Activated naive CD4-positive, alpha-beta T cell treated with anti-CD3 and anti-CD28 coated beads, Interleukin-2, amount 10 ng/mL, durations not matched to agents 7 days and 5 days (primary cell): ENCODE data around the gene RGS6.

Source experiments
- CTCF ChIA-PET: fragments of 350-600 bp; sonication (Branson Sonifier 250); formaldehyde crosslinking; loops from one replicate; lab custom pipeline; 2021; ENCODE audit warnings: antibody characterized with exemption; lab: Charles Lee
- DNase-seq: peaks from one replicate; pipeline ENCODE4 v3.0.0-alpha.2; 2020
- H3K27ac Mint-ChIP-seq: one replicate; pipeline ENCODE4 v1.8.0; 2021; ENCODE audit warnings: mild to moderate bottlenecking, moderate library complexity, mixed read lengths
- H3K27me3 Mint-ChIP-seq: one replicate; pipeline ENCODE4 v1.8.0; 2021; ENCODE audit warnings: mild to moderate bottlenecking, mixed read lengths
- H3K36me3 Mint-ChIP-seq: one replicate; pipeline ENCODE4 v1.8.0; 2021; ENCODE audit warnings: mixed read lengths
- H3K4me1 Mint-ChIP-seq: one replicate; pipeline ENCODE4 v1.8.0; 2021; ENCODE audit warnings: mixed read lengths
- H3K4me3 Mint-ChIP-seq: one replicate; pipeline ENCODE4 v1.8.0; 2021; ENCODE audit warnings: mild to moderate bottlenecking, moderate library complexity, mixed read lengths
- H3K9me3 Mint-ChIP-seq: one replicate; pipeline ENCODE4 v1.8.0; 2021; ENCODE audit warnings: mixed read lengths

RGS6 gene

GRCh38 chr14:72186523-72186922 is 254.3 kb downstream of the RGS6 start:
- H3K9me3 Mint-ChIP-seq: no peaks in the 10 kb centered on the region
- CTCF ChIA-PET: no interaction called here
- H3K36me3 Mint-ChIP-seq: no peaks in the 10 kb centered on the region
- no peaks in the 10 kb centered on the region for H3K4me1 Mint-ChIP-seq
- no peak overlapping the region for H3K4me3 Mint-ChIP-seq
- DNase-seq: no peak
- H3K27me3 Mint-ChIP-seq: no peaks in the 10 kb centered on the region
- H3K27ac Mint-ChIP-seq: no peak overlapping the region

- Mint-ChIP-seq H3K36me3 (no peaks in the 10 kb centered on the region), H3K4me3 (no peak overlapping the region), H3K4me1 (no peaks in the 10 kb centered on the region), H3K27me3 (peaks cover 5% of the 10 kb centered on the region), H3K27ac (no peak overlapping the region), H3K9me3 (peaks cover 4% of the 10 kb centered on the region)
- DNase-seq: no peak
- CTCF ChIA-PET: no interaction called here
Measured at GRCh38 chr14:72196237-72197015, 264.2 kb downstream of the RGS6 start.

- no peak for DNase-seq
- no peaks in the 10 kb centered on the region for H3K9me3 Mint-ChIP-seq
- no peak overlapping the region for H3K4me3 Mint-ChIP-seq
- H3K27ac Mint-ChIP-seq: no peak overlapping the region
- H3K4me1 Mint-ChIP-seq: no peaks in the 10 kb centered on the region
- CTCF ChIA-PET: no interaction called here
- H3K27me3 Mint-ChIP-seq: peaks cover 5% of the 10 kb centered on the region
- H3K36me3 Mint-ChIP-seq: no peaks in the 10 kb centered on the region
Measured at GRCh38 chr14:72201645-72202044, 269.4 kb downstream of the RGS6 start.

- Mint-ChIP-seq H3K4me1 (no peaks in the 10 kb centered on the region), H3K9me3 (no peaks in the 10 kb centered on the region), H3K4me3 (no peak overlapping the region), H3K27ac (no peak overlapping the region), H3K27me3 (peaks cover 4% of the 10 kb centered on the region), H3K36me3 (no peaks in the 10 kb centered on the region)
- CTCF ChIA-PET: no interaction called here
- DNase-seq: no peak
Measured at GRCh38 chr14:72213424-72213823, 281.2 kb downstream of the RGS6 start.

DNA sequence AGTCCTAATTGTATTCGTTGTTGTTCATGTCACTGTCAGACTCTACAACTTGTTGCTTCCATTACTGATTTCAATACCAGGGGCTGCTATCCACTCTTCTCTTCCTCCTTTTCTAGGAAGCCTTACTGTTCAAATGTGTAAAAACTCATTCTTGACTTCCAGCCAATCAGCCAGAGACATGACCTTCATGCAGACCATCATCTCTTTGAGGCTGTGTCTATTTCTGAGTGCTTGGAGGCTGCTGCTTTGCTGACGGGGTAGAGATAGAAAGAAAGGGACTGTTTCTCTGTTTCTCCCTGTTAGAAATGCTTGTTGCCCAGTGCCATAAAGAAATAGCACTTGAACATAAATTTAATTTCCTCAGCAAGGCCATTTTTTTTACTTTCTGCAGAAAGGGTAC is 282.9 kb downstream of the RGS6 start:
- Mint-ChIP-seq H3K27me3 (peaks cover 4% of the 10 kb centered on the region), H3K27ac (no peak overlapping the region), H3K4me1 (no peaks in the 10 kb centered on the region), H3K4me3 (no peak overlapping the region), H3K36me3 (no peaks in the 10 kb centered on the region), H3K9me3 (no peaks in the 10 kb centered on the region)
- no peak for DNase-seq
- CTCF ChIA-PET: no interaction called here

GRCh38 chr14:72217135-72217534 is 284.9 kb downstream of the RGS6 start:
- DNase-seq: no peak
- peaks cover 4% of the 10 kb centered on the region for H3K27me3 Mint-ChIP-seq
- H3K36me3 Mint-ChIP-seq: no peaks in the 10 kb centered on the region
- peaks cover 4% of the 10 kb centered on the region for H3K9me3 Mint-ChIP-seq
- CTCF ChIA-PET: no interaction called here
- no peaks in the 10 kb centered on the region for H3K4me1 Mint-ChIP-seq
- no peak overlapping the region for H3K27ac Mint-ChIP-seq
- no peak overlapping the region for H3K4me3 Mint-ChIP-seq

DNA sequence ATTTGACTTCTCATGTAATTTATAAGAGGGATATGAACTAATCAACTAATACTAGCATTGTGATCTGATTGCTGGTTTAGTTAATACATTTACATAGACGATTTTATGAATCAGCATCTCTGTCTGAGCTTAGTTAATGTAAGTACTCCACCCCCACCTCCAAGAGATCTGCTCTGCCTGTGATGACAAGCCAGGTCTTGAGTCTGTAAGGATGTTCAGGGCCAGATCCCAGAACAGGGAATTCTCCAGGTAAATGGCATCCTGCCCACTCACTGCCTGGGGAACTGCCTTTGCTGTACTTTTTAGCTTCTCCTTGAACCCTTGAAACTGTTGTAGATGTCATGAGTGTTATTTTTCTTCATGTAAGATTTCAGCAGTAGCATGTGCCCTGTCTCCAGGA is 289.8 kb downstream of the RGS6 start:
- H3K27ac Mint-ChIP-seq: no peak overlapping the region

DNA sequence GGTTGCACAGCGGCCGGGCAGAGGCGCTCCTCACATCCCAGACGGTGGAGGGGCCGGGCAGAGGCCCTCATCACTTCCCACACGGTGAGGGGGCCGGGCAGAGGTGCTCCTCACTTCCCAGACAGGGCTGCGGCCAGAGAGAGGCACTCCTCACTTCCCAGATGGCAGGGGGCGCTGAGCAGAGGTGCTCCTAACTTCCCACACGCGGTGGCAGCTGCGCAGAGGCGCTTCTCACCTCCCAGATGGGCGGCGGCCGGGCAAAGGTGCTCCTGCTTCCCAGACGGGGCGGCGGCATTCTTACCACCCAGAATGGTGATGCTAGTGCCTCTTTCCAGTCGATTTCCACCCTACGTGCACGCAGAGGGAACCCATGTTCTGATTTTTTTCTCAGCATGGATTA is 304.4 kb downstream of the RGS6 start:
- H3K9me3 Mint-ChIP-seq: no peaks in the 10 kb centered on the region
- no peak overlapping the region for H3K4me3 Mint-ChIP-seq
- no peak overlapping the region for H3K27ac Mint-ChIP-seq
- peaks cover 9% of the 10 kb centered on the region for H3K27me3 Mint-ChIP-seq
- no peaks in the 10 kb centered on the region for H3K36me3 Mint-ChIP-seq
- no peaks in the 10 kb centered on the region for H3K4me1 Mint-ChIP-seq
- DNase-seq: no peak
- CTCF ChIA-PET: no interaction called here

More for the DNA sequence above, 289.8 kb downstream of the RGS6 start:
- H3K36me3 Mint-ChIP-seq: no peaks in the 10 kb centered on the region
- CTCF ChIA-PET: no interaction called here
- H3K27me3 Mint-ChIP-seq: no peaks in the 10 kb centered on the region
- no peak overlapping the region for H3K4me3 Mint-ChIP-seq
- H3K4me1 Mint-ChIP-seq: no peaks in the 10 kb centered on the region
- no peak for DNase-seq
- H3K9me3 Mint-ChIP-seq: peaks cover 4% of the 10 kb centered on the region

GRCh38 chr14:72237722-72238666 is 305.8 kb downstream of the RGS6 start:
- Mint-ChIP-seq H3K36me3 (no peaks in the 10 kb centered on the region), H3K27ac (no peak overlapping the region), H3K27me3 (no peaks in the 10 kb centered on the region), H3K4me1 (no peaks in the 10 kb centered on the region), H3K4me3 (no peak overlapping the region), H3K9me3 (no peaks in the 10 kb centered on the region)
- CTCF ChIA-PET: interaction anchor here (0.7 kb wide), 1 partner anchor 54 kb away, joined by 4 read pairs; no protein-coding TSS in a partner anchor
- DNase-seq: no peak

DNA sequence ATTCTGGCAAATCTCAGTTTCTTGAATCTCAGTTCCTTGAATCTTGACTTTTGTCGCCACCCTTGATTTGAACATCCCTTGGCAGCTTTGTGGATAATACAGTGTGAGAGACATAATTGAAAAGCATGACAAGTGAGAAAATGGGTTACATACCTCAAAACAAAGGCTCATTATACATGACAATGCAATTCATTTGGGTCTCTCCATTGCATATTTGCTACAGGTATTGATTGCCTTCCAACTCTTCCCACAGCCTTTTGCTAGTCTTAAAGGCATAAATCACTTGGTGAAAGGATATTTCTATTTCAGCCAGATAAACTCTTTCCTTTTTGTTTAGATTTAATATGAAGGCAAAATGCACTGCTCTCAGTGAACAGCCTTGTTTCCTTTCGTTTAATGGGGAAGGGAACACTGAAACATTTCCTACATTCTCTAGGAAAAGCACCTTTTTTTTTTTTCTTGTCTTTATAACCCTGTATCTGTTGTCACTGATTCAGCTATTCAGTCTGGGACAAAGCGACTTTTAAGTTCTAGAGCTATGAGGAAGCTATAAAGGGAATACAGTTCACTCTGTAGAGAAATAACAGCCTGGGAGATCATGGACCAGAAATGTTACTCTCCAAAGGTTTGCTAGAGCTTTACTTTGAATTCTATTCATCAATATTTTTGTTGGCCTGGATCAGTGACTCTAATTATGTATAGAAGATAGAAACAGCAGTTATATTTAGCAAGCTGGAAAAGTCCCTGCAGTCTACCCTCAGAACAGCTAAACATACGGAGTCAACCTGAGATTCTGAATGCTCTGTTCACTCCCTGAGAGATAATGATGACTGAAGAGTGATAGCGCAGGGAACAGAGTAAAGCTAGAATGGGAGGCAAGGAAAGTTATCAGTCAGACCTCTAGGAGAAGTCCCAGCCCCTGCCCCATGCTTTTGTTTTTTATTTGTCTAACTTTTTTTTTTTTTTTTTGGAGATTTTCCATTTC is 311.4 kb downstream of the RGS6 start:
- CTCF ChIA-PET: no interaction called here
- Mint-ChIP-seq H3K27ac (no peak overlapping the region), H3K27me3 (peaks cover 4% of the 10 kb centered on the region)

GRCh38 chr14:72247896-72248465 is 315.8 kb downstream of the RGS6 start:
- CTCF ChIA-PET: no interaction called here
- H3K36me3 Mint-ChIP-seq: no peaks in the 10 kb centered on the region
- peaks cover 5% of the 10 kb centered on the region for H3K9me3 Mint-ChIP-seq

More for the DNA sequence above, 311.4 kb downstream of the RGS6 start:
- Mint-ChIP-seq H3K4me3 (no peak overlapping the region), H3K4me1 (no peaks in the 10 kb centered on the region), H3K36me3 (no peaks in the 10 kb centered on the region), H3K9me3 (peaks cover 3% of the 10 kb centered on the region)
- DNase-seq: no peak

DNA sequence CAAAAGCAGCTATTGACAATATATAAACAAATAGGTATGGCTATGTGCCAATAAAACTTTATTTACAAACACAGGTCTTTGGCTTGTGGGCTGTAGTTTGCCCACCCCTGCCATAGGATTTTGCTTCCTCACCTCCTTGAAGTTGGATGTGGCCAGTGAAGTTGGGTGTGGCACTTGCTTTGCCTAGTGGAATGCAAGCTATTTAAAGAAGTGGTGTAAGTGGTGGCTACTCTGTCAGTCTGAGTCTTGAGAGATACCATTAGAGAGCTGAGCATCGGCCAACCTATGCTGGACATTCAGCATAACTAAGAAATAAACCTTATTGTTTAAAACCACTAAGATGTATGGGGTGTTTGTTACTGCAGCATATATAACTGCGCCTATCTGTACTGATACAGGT is 321.3 kb downstream of the RGS6 start:
- Mint-ChIP-seq H3K9me3 (peaks cover 4% of the 10 kb centered on the region), H3K27ac (no peak overlapping the region), H3K4me1 (no peaks in the 10 kb centered on the region), H3K36me3 (no peaks in the 10 kb centered on the region), H3K4me3 (no peak overlapping the region), H3K27me3 (peaks cover 5% of the 10 kb centered on the region)
- DNase-seq: no peak
- CTCF ChIA-PET: no interaction called here

More at GRCh38 chr14:72247896-72248465, 315.8 kb downstream of the RGS6 start:
- Mint-ChIP-seq H3K4me3 (no peak overlapping the region), H3K27me3 (peaks cover 4% of the 10 kb centered on the region), H3K27ac (no peak overlapping the region), H3K4me1 (no peaks in the 10 kb centered on the region)
- DNase-seq: no peak

GRCh38 chr14:72254202-72254936 is 322.1 kb downstream of the RGS6 start:
- CTCF ChIA-PET: no interaction called here
- Mint-ChIP-seq H3K27me3 (peaks cover 5% of the 10 kb centered on the region), H3K36me3 (no peaks in the 10 kb centered on the region), H3K4me3 (no peak overlapping the region), H3K4me1 (no peaks in the 10 kb centered on the region), H3K9me3 (peaks cover 4% of the 10 kb centered on the region), H3K27ac (no peak overlapping the region)
- DNase-seq: no peak
